ENCODE measurements around the gene FAM3C.

GRCh38 chr7:121351682-121352081, 44.4 kb downstream of the FAM3C start:
- TF ChIP-seq RFX5 (IDR thresholded peaks at IDR 0.05; ENCODE audit: borderline replicate concordance, low read depth, low read length) (no peak), CTCF (IDR thresholded peaks at IDR 0.05; ENCODE audit: control extremely low read depth in 1 of 3, insufficient read depth in 1 of 3, low read depth in 1 of 3, low read length in 3 of 3) (no peak), SUZ12 (IDR thresholded peaks at IDR 0.05; ENCODE audit: low read length) (no peak), MAX (IDR thresholded peaks at IDR 0.05) (no peak)
